ENCODE measurements around the gene NRM. TPM values are rescaled to one million over a fixed set of nuclear protein-coding genes. Genes with fewer than 3 reads are reported as not detected.
A peak's percentile ranks its signal among the peaks of the same experiment; 100 is the strongest.
"Not testable (repeated sequence)": the region's sequence is repeated elsewhere in the genome, so short reads cannot be mapped to it uniquely, and the experiment has no call there.

NRM gene
- total RNA-seq, 1 donor from 2014 or later = 1.8 TPM

- peak; percentile 91 for DNase-seq (ENCODE audit: low spot score)
- ATAC-seq = peak; percentile 64
These were observed 30.6 kb upstream of the NRM start for GRCh38 chr6:30721198-30722024.

GRCh38 chr6:30720738-30721197 is 30.0 kb upstream of the NRM start:
- peak; percentile 78 for DNase-seq (ENCODE audit: low spot score)
- peak; percentile 15 for ATAC-seq

- peak; percentile 97 for DNase-seq (ENCODE audit: low spot score)
- ATAC-seq = peak; percentile 72
These were observed 29.3 kb upstream of the NRM start, which contains the start of gene TUBB for GRCh38 chr6:30719791-30720737. TSS of gene TUBB (plus strand) at chr6:30720352. CDS start at chr6:30720507, 155 bp downstream.

GRCh38 chr6:30719356-30719755 is 28.6 kb upstream of the NRM start:
- ATAC-seq (no peak), DNase-seq (ENCODE audit: low spot score) (no peak)

GRCh38 chr6:30717845-30718720 is 27.3 kb upstream of the NRM start:
- not testable (repeated sequence) for DNase-seq (ENCODE audit: low spot score); ATAC-seq

GRCh38 chr6:30717129-30717844 is 26.5 kb upstream of the NRM start, which contains the start of gene MDC1:
TSS of gene MDC1 (minus strand) at chr6:30717281. CDS start at chr6:30715175, 2,106 bp downstream.
- ATAC-seq = peak; percentile 77
- peak; percentile 100 for DNase-seq (ENCODE audit: low spot score)

- DNase-seq (ENCODE audit: low spot score) (no peak), ATAC-seq (no peak)
These were observed 26.0 kb upstream of the NRM start for GRCh38 chr6:30716879-30717128.

GRCh38 chr6:30714263-30714662 is 23.5 kb upstream of the NRM start:
- ATAC-seq (no peak), DNase-seq (ENCODE audit: low spot score) (no peak)

- DNase-seq (ENCODE audit: low spot score) (no peak), ATAC-seq (no peak)
These were observed 21.7 kb upstream of the NRM start for GRCh38 chr6:30712441-30712945.

GRCh38 chr6:30711758-30712380 is 21.1 kb upstream of the NRM start:
- DNase-seq (ENCODE audit: low spot score) = no peak
- ATAC-seq = no peak

- DNase-seq (ENCODE audit: low spot score) = no peak
- peak; percentile 87 for ATAC-seq
These were observed 18.5 kb upstream of the NRM start for GRCh38 chr6:30709101-30709868.

GRCh38 chr6:30707281-30707850 is 16.6 kb upstream of the NRM start:
- DNase-seq (ENCODE audit: low spot score) = no peak

GRCh38 chr6:30705620-30706019 is 14.8 kb upstream of the NRM start:
- DNase-seq (ENCODE audit: low spot score) (no peak), ATAC-seq (no peak)

More at GRCh38 chr6:30707281-30707850, 16.6 kb upstream of the NRM start:
- peak; percentile 28 for ATAC-seq

GRCh38 chr6:30703821-30704220 is 13.0 kb upstream of the NRM start:
- ATAC-seq (no peak), DNase-seq (ENCODE audit: low spot score) (no peak)

- DNase-seq (ENCODE audit: low spot score) = no peak
- ATAC-seq = no peak
These were observed 12.2 kb upstream of the NRM start for GRCh38 chr6:30703011-30703410.

- ATAC-seq (peak; percentile 98), DNase-seq (ENCODE audit: low spot score) (peak; percentile 77)
These were observed 9.6 kb upstream of the NRM start for GRCh38 chr6:30700340-30700739.

GRCh38 chr6:30696432-30696831 is 5.6 kb upstream of the NRM start:
- no peak for DNase-seq (ENCODE audit: low spot score)
- ATAC-seq = no peak

GRCh38 chr6:30691208-30691847 is 544 bp upstream of the NRM start:
- ATAC-seq (no peak), DNase-seq (ENCODE audit: low spot score) (no peak)

All from left lobe of liver (tissue), 2 donors.